Upper lobe of right lung (tissue), 1 donor: ENCODE results near the gene DPP10. TPM values are rescaled to one million over a fixed set of nuclear protein-coding genes. Genes with fewer than 3 reads are reported as not detected.

Experiments
- ATAC-seq: fragments of 200-7000 bp; cut with Tn5 transposase; one replicate; pipeline ENCODE4 v1.9.1; 2020; ENCODE audit warnings: mild to moderate bottlenecking, moderate library complexity
- DNase-seq: peaks from one replicate; pipeline ENCODE4 v3.0.0-alpha.2; 2020
- H3K27ac ChIP-seq: fragments of 200-600 bp; one replicate; pipeline ENCODE4 v1.8.0; 2022
- H3K27me3 ChIP-seq: fragments of 200-600 bp; one replicate; pipeline ENCODE4 v1.8.0; 2022; ENCODE audit warnings: mild to moderate bottlenecking
- H3K36me3 ChIP-seq: fragments of 200-600 bp; one replicate; pipeline ENCODE4 v1.8.0; 2022
- H3K4me1 ChIP-seq: fragments of 200-600 bp; one replicate; pipeline ENCODE4 v1.8.0; 2022
- H3K4me3 ChIP-seq: fragments of 200-600 bp; one replicate; pipeline ENCODE4 v1.8.0; 2022; ENCODE audit warnings: mild to moderate bottlenecking
- H3K9me3 ChIP-seq: fragments of 200-600 bp; one replicate; pipeline ENCODE4 v1.8.0; 2022
- CTCF ChIP-seq: fragments of 200-600 bp; IDR thresholded peaks from one replicate; pipeline ENCODE4 v1.8.0; 2022; ENCODE audit warnings: antibody characterized with exemption
- intact Hi-C: fragments of 100-400 bp; cut with DNase I; formaldehyde crosslinking; loops from one replicate; pipeline ENCODE4 v1.11.0; 2022
- total RNA-seq: library from RNA; stranded (reverse); fragmentation: NEBNext Ultra II Directional; extraction: Animal tissue kit (Norgen Biotek cat#: 25700); gene quantifications from one replicate; pipeline ENCODE4 v1.2.1, GENCODE V29; 2021
- donor health status: DM: no; HTN: yes; CAD: no; lungs with severe emphysema.

Gene DPP10
- total RNA-seq, 1 donor from 2014 or later = 1.0 TPM

- intact Hi-C loops = no loop called here
Measured at GRCh38 chr2:115374981-115375380, 932.5 kb downstream of the DPP10 start.

GRCh38 chr2:115384399-115384798 is 942.0 kb downstream of the DPP10 start:
- DNase-seq (no peak), ATAC-seq (no peak)
- Histone ChIP-seq H3K36me3 (no peaks in the 10 kb centered on the region), H3K9me3 (no peaks in the 10 kb centered on the region), H3K4me1 (no peaks in the 10 kb centered on the region), H3K27ac (no peak overlapping the region), H3K27me3 (no peaks in the 10 kb centered on the region), H3K4me3 (no peak overlapping the region)
- TF ChIP-seq CTCF = no peak
- intact Hi-C loops = no loop called here

More at GRCh38 chr2:115374981-115375380, 932.5 kb downstream of the DPP10 start:
- H3K27ac ChIP-seq = no peak overlapping the region
- DNase-seq (no peak), ATAC-seq (no peak)
- H3K4me1 ChIP-seq = no peaks in the 10 kb centered on the region
- H3K9me3 ChIP-seq = peaks cover 25% of the 10 kb centered on the region
- TF ChIP-seq CTCF = no peak
- H3K27me3 ChIP-seq = no peaks in the 10 kb centered on the region
- H3K36me3 ChIP-seq = no peaks in the 10 kb centered on the region
- H3K4me3 ChIP-seq = no peak overlapping the region

- Histone ChIP-seq H3K4me1 (no peaks in the 10 kb centered on the region), H3K27me3 (no peaks in the 10 kb centered on the region), H3K9me3 (no peaks in the 10 kb centered on the region), H3K36me3 (no peaks in the 10 kb centered on the region), H3K27ac (no peak overlapping the region), H3K4me3 (no peak overlapping the region)
- DNase-seq = no peak
- ATAC-seq = no peak
- intact Hi-C loops = no loop called here
- TF ChIP-seq CTCF = no peak
Measured at GRCh38 chr2:115386465-115386864, 944.0 kb downstream of the DPP10 start.

- peak; percentile 58 for ATAC-seq
Measured at GRCh38 chr2:115389024-115389423, 946.6 kb downstream of the DPP10 start.

GRCh38 chr2:115389898-115390565 is 947.6 kb downstream of the DPP10 start:
- Histone ChIP-seq H3K4me3 (no peak overlapping the region), H3K36me3 (no peaks in the 10 kb centered on the region), H3K9me3 (no peaks in the 10 kb centered on the region), H3K4me1 (no peaks in the 10 kb centered on the region), H3K27ac (no peak overlapping the region), H3K27me3 (no peaks in the 10 kb centered on the region)
- no peak for ATAC-seq
- no peak for DNase-seq
- intact Hi-C loops = no loop called here
- no peak for TF ChIP-seq CTCF

More at GRCh38 chr2:115389024-115389423, 946.6 kb downstream of the DPP10 start:
- no peaks in the 10 kb centered on the region for H3K27me3 ChIP-seq
- intact Hi-C loops = no loop called here
- H3K4me1 ChIP-seq = no peaks in the 10 kb centered on the region
- H3K36me3 ChIP-seq = no peaks in the 10 kb centered on the region
- no peak for DNase-seq
- H3K9me3 ChIP-seq = no peaks in the 10 kb centered on the region
- no peak overlapping the region for H3K27ac ChIP-seq
- TF ChIP-seq CTCF = no peak
- H3K4me3 ChIP-seq = no peak overlapping the region

- no peak for ATAC-seq
- Histone ChIP-seq H3K27ac (no peak overlapping the region), H3K9me3 (no peaks in the 10 kb centered on the region), H3K4me3 (no peak overlapping the region), H3K27me3 (no peaks in the 10 kb centered on the region), H3K4me1 (no peaks in the 10 kb centered on the region), H3K36me3 (no peaks in the 10 kb centered on the region)
- no peak for DNase-seq
- TF ChIP-seq CTCF = no peak
- intact Hi-C loops = no loop called here
Measured at GRCh38 chr2:115396579-115396978, 954.1 kb downstream of the DPP10 start.
